Forelimb muscle (tissue), 1 donor: ENCODE data around the gene TRAM2. TPM values are rescaled to one million over a fixed set of nuclear protein-coding genes. Genes with fewer than 3 reads are reported as not detected.
"Not testable (repeated sequence)": the region's sequence is repeated elsewhere in the genome, so short reads cannot be mapped to it uniquely, and the experiment has no call there.

Source experiments
- DNase-seq: peaks from one replicate; pipeline ENCODE4 v3.0.0-alpha.2; 2013; ENCODE audit warnings: low read depth
- polyA plus RNA-seq: library from polyadenylated mRNA; unstranded; fragments of 120-200 nt; gene quantifications from one replicate; pipeline ENCODE4 v1.2.1, GENCODE V29; 2013; ENCODE audit not compliant: insufficient read length

The TRAM2 gene
- polyA plus RNA-seq, 1 donor, result 18.8 TPM

GRCh38 chr6:52491203-52492069, 85.4 kb downstream of the TRAM2 start:
- DNase-seq, result no peak

- no peak for DNase-seq
These were observed 87.0 kb downstream of the TRAM2 start for GRCh38 chr6:52489881-52490280.

- DNase-seq, result no peak
These were observed 93.2 kb downstream of the TRAM2 start for GRCh38 chr6:52483671-52484003.

- no peak for DNase-seq
These were observed 93.8 kb downstream of the TRAM2 start for GRCh38 chr6:52482903-52483670.

- no peak for DNase-seq
These were observed 101.6 kb downstream of the TRAM2 start for GRCh38 chr6:52475307-52475706.

GRCh38 chr6:52474173-52474572, 102.7 kb downstream of the TRAM2 start:
- no peak for DNase-seq

GRCh38 chr6:52461194-52461593, 115.7 kb downstream of the TRAM2 start:
- DNase-seq, result not testable (repeated sequence)

- DNase-seq, result no peak
These were observed 119.8 kb downstream of the TRAM2 start for GRCh38 chr6:52457096-52457495.

- no peak for DNase-seq
These were observed 122.3 kb downstream of the TRAM2 start for GRCh38 chr6:52454556-52454955.

Other genes with a start within 250 kb of the TRAM2 start
- 5.3 TPM for gene PAQR8, start 214.9 kb downstream of the TRAM2 start, polyA plus RNA-seq
- gene EFHC1, start 156.7 kb downstream of the TRAM2 start, polyA plus RNA-seq, result 17.0 TPM
- gene TMEM14A, start 94.1 kb upstream of the TRAM2 start, polyA plus RNA-seq, result 14.5 TPM
- not detected for gene GSTA2, start 186.4 kb upstream of the TRAM2 start, polyA plus RNA-seq
- gene GSTA1, start 226.8 kb upstream of the TRAM2 start, polyA plus RNA-seq, result not detected